Smooth muscle cell (in vitro differentiated cells): ENCODE measurements around the gene RASGEF1B. TPM values are rescaled to one million over a fixed set of nuclear protein-coding genes. Genes with fewer than 3 reads are reported as not detected.

Experiments used
- DNase-seq: peaks from one replicate; lab custom pipeline; 2025; ENCODE audit not compliant: unreplicated experiment; lab: John Stamatoyannopoulos, UW
- H2AFZ ChIP-seq: fragments of 200-600 bp; sonication (generic); 2 replicates; pipeline ENCODE4 v1.6.0; 2016; ENCODE audit warnings: antibody characterized with exemption, low read depth, mild to moderate bottlenecking
- H3F3A ChIP-seq: fragments of 200-600 bp; sonication (generic); 2 replicates; pipeline ENCODE4 v1.6.0; 2017; ENCODE audit warnings: antibody characterized with exemption, low read depth
- H3K27ac ChIP-seq: fragments of 200-600 bp; sonication (generic); 2 replicates; pipeline ENCODE4 v1.5.1; 2016; ENCODE audit warnings: low read depth, mild to moderate bottlenecking
- H3K27me3 ChIP-seq: fragments of 200-600 bp; sonication (generic); 2 replicates; pipeline ENCODE4 v1.6.1; 2016; ENCODE audit warnings: low read depth, mild to moderate bottlenecking
- H3K36me3 ChIP-seq: fragments of 200-600 bp; sonication (generic); 2 replicates; pipeline ENCODE4 v1.5.1; 2016; ENCODE audit warnings: low read depth
- H3K4me1 ChIP-seq: fragments of 200-600 bp; sonication (generic); 2 replicates; pipeline ENCODE4 v1.5.1; 2016; ENCODE audit warnings: low read depth
- H3K4me2 ChIP-seq: fragments of 200-600 bp; sonication (generic); 2 replicates; pipeline ENCODE4 v1.6.0; 2016; ENCODE audit warnings: mild to moderate bottlenecking
- H3K4me3 ChIP-seq: fragments of 200-600 bp; sonication (generic); 2 replicates; pipeline ENCODE4 v1.5.1; 2016; ENCODE audit warnings: mild to moderate bottlenecking
- H3K79me2 ChIP-seq: fragments of 200-600 bp; sonication (generic); 2 replicates; pipeline ENCODE4 v1.6.0; 2016; ENCODE audit warnings: low read depth, mild to moderate bottlenecking
- H3K9ac ChIP-seq: fragments of 200-600 bp; sonication (generic); 2 replicates; pipeline ENCODE4 v1.6.0; 2016; ENCODE audit warnings: low read depth
- H3K9me3 ChIP-seq: fragments of 200-600 bp; sonication (generic); replicated peaks from 2 replicates; pipeline ENCODE4 v1.5.1; 2016; ENCODE audit warnings: low read depth
- H4K20me1 ChIP-seq: fragments of 200-600 bp; sonication (generic); 2 replicates; pipeline ENCODE4 v1.6.0; 2016; ENCODE audit warnings: low read depth
- WGBS: methylation state at CpG from one replicate; pipeline ENCODE4 v1.1.7; 2016; ENCODE audit warnings: low lambda C conversion rate; 5-methylcytosine and 5-hydroxymethylcytosine counted together
- polyA plus RNA-seq: library from polyadenylated mRNA; unstranded; fragments of >200 nt; fragmentation: Nextera tagmentation; extraction: Ambion mirVana; gene quantifications from 2 replicates; pipeline ENCODE4 v1.2.1, GENCODE V29; 2016
- total RNA-seq: library from RNA; depleted of rRNA; stranded (reverse); fragments of >200 nt; gene quantifications from 2 replicates; pipeline ENCODE4 v1.2.3, GENCODE V29; 2014
- TF ChIP-seq, protein P1 (sequence below): fragments of 200-600 bp; sonication (generic); IDR thresholded peaks from 2 replicates; pipeline ENCODE4 v1.5.1; 2017; ENCODE audit warnings: borderline replicate concordance, mild to moderate bottlenecking, antibody characterized with exemption; ENCODE audit not compliant: insufficient read depth, poor library complexity, severe bottlenecking

The RASGEF1B gene
- total and polyA plus RNA-seq, 2 experiments from 2014 or later = 1.5 to 7.5 TPM

DNA sequence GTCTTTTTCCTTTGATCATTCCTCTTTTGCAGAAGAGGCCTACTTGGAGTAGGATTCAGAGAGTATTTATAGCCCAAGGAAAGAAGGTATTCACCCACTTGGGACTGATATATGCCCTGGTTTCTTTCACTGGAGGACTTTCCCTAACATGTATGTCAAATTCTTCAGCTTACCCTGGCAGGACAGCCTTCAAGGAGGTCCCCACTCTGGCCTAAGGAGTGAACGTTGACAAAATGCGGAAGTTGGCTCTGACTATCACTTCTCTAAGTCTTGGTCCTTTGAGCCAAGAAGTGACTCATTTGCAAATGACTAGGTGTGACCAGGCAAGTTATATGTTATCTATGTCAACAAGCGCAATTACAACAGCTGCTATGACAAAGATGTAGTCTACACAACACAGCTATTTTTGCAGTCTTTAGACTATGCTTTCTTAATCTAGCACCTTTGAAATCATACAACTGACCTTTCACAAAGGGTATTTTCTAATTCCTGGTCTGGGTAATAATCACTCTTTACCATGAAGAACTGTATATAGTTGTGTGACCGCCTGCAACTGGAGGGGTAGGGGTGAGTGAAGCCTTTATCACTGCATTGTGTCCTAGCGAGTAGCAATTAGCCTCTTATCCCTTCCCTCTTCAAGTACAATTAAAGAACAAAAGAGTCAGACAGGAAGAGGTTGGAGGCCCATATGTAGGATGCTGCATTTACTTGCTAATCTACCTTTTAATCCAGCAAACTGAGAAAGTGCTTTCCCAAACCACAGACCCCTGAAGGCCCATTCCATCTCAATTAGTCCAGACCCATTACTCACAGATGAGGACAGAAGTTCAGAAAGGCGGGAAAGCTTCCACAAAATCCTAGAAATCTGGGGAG is 50.1 kb downstream of the RASGEF1B start:
- no peaks in the 10 kb centered on the region for H3K79me2 ChIP-seq
- no peak overlapping the region for H3K4me2 ChIP-seq
- no peaks in the 10 kb centered on the region for H3F3A ChIP-seq
- no peaks in the 10 kb centered on the region for H3K9me3 ChIP-seq
- H3K27ac ChIP-seq = peak overlapping the region; percentile 36
- DNase-seq = no peak
- H3K9ac ChIP-seq = no peak overlapping the region
- H3K36me3 ChIP-seq = no peaks in the 10 kb centered on the region
- H4K20me1 ChIP-seq = no peaks in the 10 kb centered on the region
- TF ChIP-seq, protein P1, sequence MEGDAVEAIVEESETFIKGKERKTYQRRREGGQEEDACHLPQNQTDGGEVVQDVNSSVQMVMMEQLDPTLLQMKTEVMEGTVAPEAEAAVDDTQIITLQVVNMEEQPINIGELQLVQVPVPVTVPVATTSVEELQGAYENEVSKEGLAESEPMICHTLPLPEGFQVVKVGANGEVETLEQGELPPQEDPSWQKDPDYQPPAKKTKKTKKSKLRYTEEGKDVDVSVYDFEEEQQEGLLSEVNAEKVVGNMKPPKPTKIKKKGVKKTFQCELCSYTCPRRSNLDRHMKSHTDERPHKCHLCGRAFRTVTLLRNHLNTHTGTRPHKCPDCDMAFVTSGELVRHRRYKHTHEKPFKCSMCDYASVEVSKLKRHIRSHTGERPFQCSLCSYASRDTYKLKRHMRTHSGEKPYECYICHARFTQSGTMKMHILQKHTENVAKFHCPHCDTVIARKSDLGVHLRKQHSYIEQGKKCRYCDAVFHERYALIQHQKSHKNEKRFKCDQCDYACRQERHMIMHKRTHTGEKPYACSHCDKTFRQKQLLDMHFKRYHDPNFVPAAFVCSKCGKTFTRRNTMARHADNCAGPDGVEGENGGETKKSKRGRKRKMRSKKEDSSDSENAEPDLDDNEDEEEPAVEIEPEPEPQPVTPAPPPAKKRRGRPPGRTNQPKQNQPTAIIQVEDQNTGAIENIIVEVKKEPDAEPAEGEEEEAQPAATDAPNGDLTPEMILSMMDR = no peak
- no peak overlapping the region for H2AFZ ChIP-seq
- peaks cover 35% of the 10 kb centered on the region for H3K4me1 ChIP-seq
- H3K4me3 ChIP-seq = no peak overlapping the region
- WGBS = 39% methylated on average over 6 of the region's 6 CpGs
- no peaks in the 10 kb centered on the region for H3K27me3 ChIP-seq

DNA sequence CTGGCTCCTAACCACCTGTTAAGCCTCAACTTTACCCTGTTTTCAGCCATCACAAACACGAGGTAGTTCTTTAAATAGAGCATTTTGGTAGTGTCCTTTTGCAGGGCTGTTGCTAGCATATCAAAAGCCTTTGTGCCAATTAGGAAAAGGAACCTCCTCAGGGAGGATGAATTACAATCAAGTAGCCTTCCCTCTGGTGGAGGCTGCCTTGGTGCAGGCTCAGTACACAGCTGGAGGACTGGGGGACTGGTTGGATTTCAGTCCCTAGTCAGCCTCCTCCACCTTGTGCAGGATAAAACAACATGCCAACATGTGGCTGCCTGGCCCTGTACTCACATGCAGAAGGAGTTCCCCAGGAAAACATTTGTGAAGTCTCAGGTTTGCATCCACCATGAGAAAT is 53.1 kb downstream of the RASGEF1B start:
- Histone ChIP-seq H3K36me3 (no peaks in the 10 kb centered on the region), H3K9me3 (no peaks in the 10 kb centered on the region), H3F3A (no peaks in the 10 kb centered on the region), H3K27ac (no peak overlapping the region), H2AFZ (no peak overlapping the region), H3K4me2 (no peak overlapping the region), H3K27me3 (no peaks in the 10 kb centered on the region), H3K9ac (no peak overlapping the region), H4K20me1 (no peaks in the 10 kb centered on the region), H3K4me1 (peaks cover 18% of the 10 kb centered on the region), H3K79me2 (no peaks in the 10 kb centered on the region), H3K4me3 (no peak overlapping the region)
- TF ChIP-seq, protein P1 = no peak
- DNase-seq = no peak
- WGBS = 66% methylated on average over 1 of the region's 1 CpG

DNA sequence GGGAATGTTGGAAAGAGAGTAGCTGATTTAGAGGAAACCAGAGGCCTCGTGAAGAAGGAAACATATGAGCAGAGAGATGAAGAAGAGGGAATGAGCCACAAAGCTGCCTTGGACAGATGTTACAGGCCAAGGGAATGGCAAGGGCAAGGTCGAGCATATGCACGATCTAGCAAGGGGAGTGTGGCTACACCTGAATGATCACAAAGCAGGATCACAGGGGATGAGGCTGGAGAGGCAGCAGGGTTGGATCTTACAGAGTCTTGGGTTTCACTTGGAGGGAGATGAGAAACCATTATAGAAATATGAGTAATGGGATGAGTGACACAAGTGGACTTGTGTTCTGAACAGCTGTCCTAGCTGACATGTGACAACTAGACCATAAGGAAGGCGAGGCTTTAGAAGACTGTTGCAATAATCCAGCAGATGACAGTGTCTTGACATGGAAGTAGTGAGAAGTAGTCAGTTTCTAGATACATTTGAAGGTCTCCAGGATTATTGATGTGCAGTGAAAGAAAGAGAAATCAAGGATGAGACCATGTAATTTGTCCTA is 58.7 kb downstream of the RASGEF1B start:
- H3F3A ChIP-seq = peaks cover 2% of the 10 kb centered on the region
- no peak overlapping the region for H3K4me2 ChIP-seq
- H4K20me1 ChIP-seq = no peaks in the 10 kb centered on the region
- H3K36me3 ChIP-seq = no peaks in the 10 kb centered on the region
- H3K4me3 ChIP-seq = no peak overlapping the region
- peaks cover 4% of the 10 kb centered on the region for H3K4me1 ChIP-seq
- H2AFZ ChIP-seq = no peak overlapping the region
- H3K79me2 ChIP-seq = no peaks in the 10 kb centered on the region
- no peak for DNase-seq
- no peak overlapping the region for H3K9ac ChIP-seq
- H3K27me3 ChIP-seq = no peaks in the 10 kb centered on the region
- TF ChIP-seq, protein P1 = no peak
- no peak overlapping the region for H3K27ac ChIP-seq
- no peaks in the 10 kb centered on the region for H3K9me3 ChIP-seq
- 91% methylated on average over 4 of the region's 4 CpGs for WGBS
